Body of pancreas (tissue), 4 donors: ENCODE results near the gene PRDM16.

Source experiments
- CTCF ChIP-seq, 7 experiments: fragments of 450-650 bp in 4 of 7; fragments of 200-600 bp in 3 of 7; sonication (generic) in 3 of 7; IDR thresholded peaks; one replicate each; pipeline ENCODE4 v1.5.1; 2016 to 2019; ENCODE audit warnings: antibody characterized with exemption in 7 of 7
- POLR2A ChIP-seq, 3 donors: fragments of 450-650 bp; IDR thresholded peaks; one replicate each; pipeline ENCODE4 v1.6.1; 2016; ENCODE audit warnings: antibody characterized with exemption in 3 of 3, mild to moderate bottlenecking in 2 of 3

- no peak for TF ChIP-seq CTCF (IDR thresholded peaks at IDR 0.05)
- no peak for TF ChIP-seq POLR2A (IDR thresholded peaks at IDR 0.05)
Observed at GRCh38 chr1:3444736-3445135, 375.7 kb downstream of the PRDM16 start.
